Choroid plexus epithelial cell (primary cell): ENCODE results near the gene RNF175.

Source experiments
- DNase-seq: peaks from one replicate; pipeline ENCODE4 v3.0.0-alpha.2; 2010; ENCODE audit warnings: low read depth
- H3K4me3 ChIP-seq: 2 replicates; pipeline ENCODE4 v1.5.1; 2011; ENCODE audit warnings: low read depth, mild to moderate bottlenecking, control low read depth, low read length, moderate library complexity
- TF ChIP-seq, protein P1 (sequence below): conservative IDR thresholded peaks from 2 replicates; pipeline ENCODE4 v1.5.1; 2011; ENCODE audit warnings: low read depth, mild to moderate bottlenecking, control low read depth, inconsistent platforms, low read length, moderate library complexity

RNF175 gene

DNA sequence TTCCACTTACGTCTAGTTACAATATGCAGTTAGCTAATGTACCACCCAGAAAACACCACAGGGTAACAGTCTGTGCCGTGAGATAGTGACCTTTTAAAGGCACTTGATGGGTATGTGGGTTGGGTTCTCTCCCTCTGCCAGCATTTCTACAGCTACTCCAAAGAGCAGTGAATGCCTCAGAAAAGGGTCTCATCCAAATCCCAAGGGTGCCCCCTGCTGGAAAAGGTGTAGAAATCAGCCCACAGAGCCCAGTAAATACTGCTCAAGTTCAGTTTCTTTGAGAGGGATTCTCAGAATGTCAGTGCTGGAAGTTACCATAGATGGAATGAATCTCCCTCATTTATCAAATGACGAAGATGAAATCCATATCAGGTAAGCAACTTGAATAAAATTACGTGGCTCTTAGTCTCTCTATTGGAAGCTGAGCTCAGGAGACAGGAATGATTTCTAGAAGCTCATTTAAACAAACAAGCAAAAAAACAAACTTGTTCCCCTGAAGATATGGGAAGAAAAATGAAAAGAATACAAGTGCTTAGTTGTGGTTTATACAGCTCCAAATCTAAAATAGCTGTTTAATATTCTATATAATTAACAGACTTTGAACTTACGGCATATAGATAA lies 9.5 kb downstream of the RNF175 start:
- no peak overlapping the region for H3K4me3 ChIP-seq
- TF ChIP-seq, protein P1, sequence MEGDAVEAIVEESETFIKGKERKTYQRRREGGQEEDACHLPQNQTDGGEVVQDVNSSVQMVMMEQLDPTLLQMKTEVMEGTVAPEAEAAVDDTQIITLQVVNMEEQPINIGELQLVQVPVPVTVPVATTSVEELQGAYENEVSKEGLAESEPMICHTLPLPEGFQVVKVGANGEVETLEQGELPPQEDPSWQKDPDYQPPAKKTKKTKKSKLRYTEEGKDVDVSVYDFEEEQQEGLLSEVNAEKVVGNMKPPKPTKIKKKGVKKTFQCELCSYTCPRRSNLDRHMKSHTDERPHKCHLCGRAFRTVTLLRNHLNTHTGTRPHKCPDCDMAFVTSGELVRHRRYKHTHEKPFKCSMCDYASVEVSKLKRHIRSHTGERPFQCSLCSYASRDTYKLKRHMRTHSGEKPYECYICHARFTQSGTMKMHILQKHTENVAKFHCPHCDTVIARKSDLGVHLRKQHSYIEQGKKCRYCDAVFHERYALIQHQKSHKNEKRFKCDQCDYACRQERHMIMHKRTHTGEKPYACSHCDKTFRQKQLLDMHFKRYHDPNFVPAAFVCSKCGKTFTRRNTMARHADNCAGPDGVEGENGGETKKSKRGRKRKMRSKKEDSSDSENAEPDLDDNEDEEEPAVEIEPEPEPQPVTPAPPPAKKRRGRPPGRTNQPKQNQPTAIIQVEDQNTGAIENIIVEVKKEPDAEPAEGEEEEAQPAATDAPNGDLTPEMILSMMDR: peak; percentile 89
- peak; percentile 91 for DNase-seq

DNA sequence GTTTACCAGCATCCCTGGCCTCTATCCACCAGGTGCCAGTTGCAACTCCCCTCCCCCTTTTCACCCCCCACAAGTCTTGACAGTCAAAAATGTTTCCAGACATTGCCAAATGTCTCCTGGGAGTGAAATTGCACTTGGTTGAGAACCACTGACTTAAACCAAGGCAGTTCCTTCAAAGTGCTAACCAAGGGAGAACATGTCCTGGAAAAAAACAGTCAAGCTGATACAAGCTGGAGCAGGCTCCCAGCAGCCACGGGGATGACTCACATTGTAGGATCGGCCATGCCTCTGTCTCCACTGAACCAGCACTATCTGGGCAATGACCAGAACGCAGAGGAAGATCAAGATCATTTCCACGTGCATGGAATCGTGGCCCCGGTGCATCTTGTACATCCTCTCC lies 11.4 kb downstream of the RNF175 start:
- TF ChIP-seq, protein P1: no peak
- DNase-seq: peak; percentile 85
- H3K4me3 ChIP-seq: no peak overlapping the region

DNA sequence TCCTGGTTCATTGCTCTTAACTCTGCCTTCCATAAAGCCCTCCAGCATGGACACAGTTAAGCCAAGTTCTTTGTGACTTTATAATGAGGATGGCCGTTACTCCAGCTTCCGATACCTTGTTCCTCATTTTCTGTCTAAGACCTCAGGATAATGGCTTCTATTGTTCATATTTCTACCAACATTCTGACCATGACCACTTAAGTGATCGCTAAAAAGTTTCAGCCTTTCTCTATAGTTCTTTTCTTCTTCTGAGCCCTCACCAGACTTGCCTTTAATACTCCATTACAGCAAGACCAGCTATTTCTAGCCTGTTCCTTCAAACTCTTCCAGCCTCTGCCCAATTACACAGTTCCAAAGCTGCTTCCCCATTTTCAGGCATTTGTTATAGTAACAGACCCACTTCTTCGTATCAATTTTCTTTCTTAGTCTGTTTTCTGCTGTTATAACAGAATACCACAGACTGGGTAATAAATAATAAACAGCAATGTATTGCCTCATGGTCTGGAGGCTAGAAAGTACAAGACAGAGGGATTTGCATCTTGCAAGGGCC lies 12.3 kb downstream of the RNF175 start:
- TF ChIP-seq, protein P1: no peak
- H3K4me3 ChIP-seq: no peak overlapping the region
- DNase-seq: no peak

DNA sequence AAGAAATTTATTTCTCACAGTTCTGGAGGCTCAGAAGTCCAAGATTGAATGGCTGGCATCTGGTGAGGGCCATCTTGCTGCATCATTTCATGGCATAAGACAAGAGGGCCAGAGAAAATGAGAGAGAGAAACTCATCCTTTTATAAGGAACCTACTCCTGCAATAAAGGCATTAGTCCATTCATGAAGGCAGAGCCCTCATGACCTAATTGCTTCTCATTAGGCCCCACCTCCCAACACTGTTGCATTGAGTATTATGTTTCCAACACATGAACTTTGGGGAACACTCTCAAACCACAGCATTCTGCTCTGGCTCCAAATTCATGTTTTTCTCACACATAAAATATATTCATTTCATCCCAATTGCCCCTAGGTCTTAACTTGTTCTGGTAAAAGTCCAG lies 14.2 kb downstream of the RNF175 start:
- TF ChIP-seq, protein P1: no peak
- no peak for DNase-seq
- H3K4me3 ChIP-seq: no peak overlapping the region

DNA sequence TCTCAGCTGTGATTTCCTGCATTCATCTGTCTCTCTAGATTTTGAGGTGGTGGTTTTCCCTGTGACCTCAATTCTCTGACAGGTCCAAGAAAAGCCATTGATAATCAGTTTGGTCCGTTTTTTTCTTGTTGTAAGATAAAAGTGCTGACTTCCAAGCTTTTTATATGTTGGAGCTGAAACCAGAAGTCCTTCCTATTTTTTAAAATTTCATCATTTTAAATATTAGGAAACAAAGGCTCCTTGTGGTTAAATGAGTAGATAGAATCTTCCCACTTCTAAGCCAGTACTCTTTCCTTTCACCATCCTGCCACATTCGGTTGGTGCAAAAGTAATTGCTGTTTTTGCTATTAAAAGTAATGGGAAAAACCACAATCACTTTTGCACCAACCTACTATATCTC lies 18.3 kb downstream of the RNF175 start:
- H3K4me3 ChIP-seq: no peak overlapping the region
- DNase-seq: no peak
- TF ChIP-seq, protein P1: no peak

DNA sequence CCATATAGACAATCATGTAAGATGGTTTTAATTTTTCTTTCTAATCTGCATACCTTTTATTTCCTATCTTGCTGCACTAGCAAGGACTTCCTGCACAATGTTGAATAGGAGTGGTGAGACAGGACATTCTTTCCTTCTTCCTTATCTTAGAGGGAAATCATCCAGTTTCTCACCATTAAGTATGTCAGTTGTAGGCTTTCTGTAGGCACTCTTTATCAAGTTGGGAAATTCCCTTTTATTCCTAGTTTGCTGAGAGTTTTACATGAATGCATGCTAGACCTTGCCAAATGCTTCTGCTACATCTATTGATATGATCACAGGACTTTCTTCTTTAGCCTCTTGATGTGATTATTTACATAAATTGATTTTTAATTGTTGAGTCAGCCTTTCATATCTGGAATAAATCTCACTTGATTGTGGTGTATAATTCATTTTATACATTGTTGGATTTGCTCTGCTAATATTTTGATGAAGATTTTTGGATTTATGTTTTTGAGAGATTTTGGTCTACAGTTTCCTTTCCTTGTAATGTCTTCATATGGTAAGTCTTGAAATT lies 23.8 kb downstream of the RNF175 start:
- no peak overlapping the region for H3K4me3 ChIP-seq
- TF ChIP-seq, protein P1: no peak
- DNase-seq: peak; percentile 31
